Panc1 (cell line): ENCODE results near the gene EIF2S3. TPM values are rescaled to one million over a fixed set of nuclear protein-coding genes. Genes with fewer than 3 reads are reported as not detected.

ENCODE experiments used
- ATAC-seq: fragments of 200-7000 bp; cut with Tn5 transposase; 2 replicates; pipeline ENCODE4 v1.9.1; 2020; ENCODE audit warnings: mild to moderate bottlenecking, moderate library complexity
- BruUV-seq: library from RNA; stranded (reverse); fragments of 400-500 nt; replicated peaks from 2 replicates; lab custom pipeline; 2021; lab: Mats Ljungman, UMichigan
- CTCF ChIA-PET: fragments of 300-600 bp; sonication (Branson Sonifier 250); formaldehyde crosslinking; loops from one replicate; lab custom pipeline; 2022; ENCODE audit warnings: antibody characterized with exemption; lab: Charles Lee
- POLR2A ChIA-PET: fragments of 300-600 bp; sonication (Branson Sonifier 250); formaldehyde crosslinking; loops from one replicate; lab custom pipeline; 2022; ENCODE audit warnings: antibody characterized with exemption; lab: Charles Lee
- DNase-seq: peaks from one replicate; pipeline ENCODE4 v3.0.0-alpha.2; 2010; ENCODE audit warnings: low read depth, low spot score
- H3K27ac ChIP-seq: 2 replicates; pipeline ENCODE4 v1.5.1; 2011; ENCODE audit warnings: mild to moderate bottlenecking, low read length, inconsistent platforms
- H3K27me3 ChIP-seq: fragments of 200-500 bp; sonication (Bioruptor generic); 2 replicates; pipeline ENCODE4 v1.6.0; 2014; ENCODE audit warnings: low read length, inconsistent platforms; ENCODE audit not compliant: control insufficient read depth, insufficient read depth
- H3K36me3 ChIP-seq: fragments of 200-500 bp; sonication (Bioruptor generic); 2 replicates; pipeline ENCODE4 v1.5.1; 2014; ENCODE audit warnings: inconsistent platforms, mild to moderate bottlenecking, low read length, moderate library complexity; ENCODE audit not compliant: control insufficient read depth, insufficient read depth
- H3K4me1 ChIP-seq: 2 replicates; pipeline ENCODE4 v1.5.1; 2011; ENCODE audit warnings: inconsistent platforms, mild to moderate bottlenecking, low read length, moderate library complexity; ENCODE audit not compliant: control insufficient read depth, insufficient read depth
- H3K4me3 ChIP-seq, 2 experiments: 2 replicates each; pipeline ENCODE4 v1.5.1; 2011 to 2012; ENCODE audit warnings: low read depth in 2 of 2, low read length in 2 of 2, mild to moderate bottlenecking in 2 of 2, inconsistent platforms in 1 of 2, moderate library complexity in 1 of 2
- H3K9me3 ChIP-seq: fragments of 200-500 bp; sonication (Bioruptor generic); 2 replicates; pipeline ENCODE4 v1.5.1; 2014; ENCODE audit warnings: low read depth, mild to moderate bottlenecking, inconsistent platforms, low read length, moderate library complexity; ENCODE audit not compliant: control insufficient read depth, insufficient read depth
- CTCF ChIP-seq: fragments of 450-650 bp; IDR thresholded peaks from 2 replicates; pipeline ENCODE4 v1.5.1; 2017; ENCODE audit warnings: mild to moderate bottlenecking
- POLR2AphosphoS5 ChIP-seq: IDR thresholded peaks from 2 replicates; pipeline ENCODE4 v1.6.1; 2012; ENCODE audit warnings: mild to moderate bottlenecking, low read depth, low read length, moderate library complexity
- REST ChIP-seq, 2 experiments: IDR thresholded peaks; 2 replicates each; pipeline ENCODE4 v1.6.1; 2011 to 2012; ENCODE audit warnings: low read depth in 2 of 2, control low read depth in 1 of 2, low read length in 1 of 2, mild to moderate bottlenecking in 1 of 2, moderate library complexity in 1 of 2; ENCODE audit not compliant: insufficient read depth in 1 of 2
- SIN3A ChIP-seq: IDR thresholded peaks from 2 replicates; pipeline ENCODE4 v1.6.1; 2012; ENCODE audit warnings: low read depth, mild to moderate bottlenecking, low read length, moderate library complexity, borderline replicate concordance; ENCODE audit not compliant: insufficient read depth
- TCF7L2 ChIP-seq: IDR thresholded peaks from 2 replicates; pipeline ENCODE4 v1.6.1; 2011; ENCODE audit warnings: mild to moderate bottlenecking, low read depth, low read length, inconsistent platforms
- in situ Hi-C: cut with HindIII; loops from 2 replicates; pipeline ENCODE4 v1.10.0; 2016; ENCODE audit warnings: low sequenced_read_pairs, low pct_unique_long_range_greater_than_20kb
- intact Hi-C: fragments of 100-400 bp; cut with micrococcal nuclease; formaldehyde crosslinking; loops from one replicate; pipeline ENCODE4 v1.10.0; 2022; ENCODE audit not compliant: unreplicated experiment
- total RNA-seq: library from RNA; stranded (reverse); gene quantifications from one replicate; pipeline ENCODE4 v1.2.1, GENCODE V29; 2021; ENCODE audit not compliant: unreplicated experiment

The EIF2S3 gene
- total RNA-seq, 1 experiment from 2014 or later = 154 TPM

- ATAC-seq (peak; percentile 52), DNase-seq (no peak)
- POLR2A ChIA-PET = no interaction called here
- Histone ChIP-seq H3K9me3 (no peaks in the 10 kb centered on the region), H3K36me3 (peaks cover 9% of the 10 kb centered on the region), H3K4me1 (no peaks in the 10 kb centered on the region), H3K27me3 (no peaks in the 10 kb centered on the region), H3K4me3 (no peak overlapping the region; a peak in 1 of 4 replicates), H3K27ac (no peak overlapping the region; the same call in 1 of the 2 replicates)
- CTCF ChIA-PET = interaction anchor here (0.6 kb wide), 2 partner anchors 29 to 117 kb away, joined by 3 to 9 read pairs; no protein-coding TSS in a partner anchor
- no TSS peak for BruUV-seq
- intact Hi-C loops (no loop called here), in situ Hi-C loops (no loop called here)
- TF ChIP-seq REST (IDR thresholded peaks at IDR 0.05; ENCODE audit: insufficient read depth in 1 of 2, low read depth in 2 of 2, low read length in 1 of 2) = no peak
- no peak for TF ChIP-seq SIN3A
- no peak for TF ChIP-seq TCF7L2
- TF ChIP-seq CTCF = no peak
- TF ChIP-seq POLR2AphosphoS5 = no peak
Measured at GRCh38 chrX:24055043-24055356, 244 bp downstream of the EIF2S3 start.

- Histone ChIP-seq H3K36me3 (peaks cover 32% of the 10 kb centered on the region), H3K27me3 (no peaks in the 10 kb centered on the region), H3K27ac (no peak overlapping the region), H3K4me3 (no peak overlapping the region), H3K4me1 (no peaks in the 10 kb centered on the region), H3K9me3 (no peaks in the 10 kb centered on the region)
- no peak for DNase-seq
- TF ChIP-seq POLR2AphosphoS5 (no peak), TCF7L2 (no peak), CTCF (no peak), REST (IDR thresholded peaks at IDR 0.05; ENCODE audit: insufficient read depth in 1 of 2, low read depth in 2 of 2, low read length in 1 of 2) (no peak), SIN3A (no peak)
- CTCF ChIA-PET = no interaction called here
- ATAC-seq = no peak
- intact Hi-C loops (no loop called here), in situ Hi-C loops (no loop called here)
- POLR2A ChIA-PET = interaction anchor here (0.6 kb wide), 1 partner anchor 285 kb away, joined by 5 read pairs; no protein-coding TSS in a partner anchor
- no TSS peak for BruUV-seq
Measured at GRCh38 chrX:24063488-24063887, 8.7 kb downstream of the EIF2S3 start.
